Measurements from ENCODE around the gene DHFR.

DHFR gene

DNA sequence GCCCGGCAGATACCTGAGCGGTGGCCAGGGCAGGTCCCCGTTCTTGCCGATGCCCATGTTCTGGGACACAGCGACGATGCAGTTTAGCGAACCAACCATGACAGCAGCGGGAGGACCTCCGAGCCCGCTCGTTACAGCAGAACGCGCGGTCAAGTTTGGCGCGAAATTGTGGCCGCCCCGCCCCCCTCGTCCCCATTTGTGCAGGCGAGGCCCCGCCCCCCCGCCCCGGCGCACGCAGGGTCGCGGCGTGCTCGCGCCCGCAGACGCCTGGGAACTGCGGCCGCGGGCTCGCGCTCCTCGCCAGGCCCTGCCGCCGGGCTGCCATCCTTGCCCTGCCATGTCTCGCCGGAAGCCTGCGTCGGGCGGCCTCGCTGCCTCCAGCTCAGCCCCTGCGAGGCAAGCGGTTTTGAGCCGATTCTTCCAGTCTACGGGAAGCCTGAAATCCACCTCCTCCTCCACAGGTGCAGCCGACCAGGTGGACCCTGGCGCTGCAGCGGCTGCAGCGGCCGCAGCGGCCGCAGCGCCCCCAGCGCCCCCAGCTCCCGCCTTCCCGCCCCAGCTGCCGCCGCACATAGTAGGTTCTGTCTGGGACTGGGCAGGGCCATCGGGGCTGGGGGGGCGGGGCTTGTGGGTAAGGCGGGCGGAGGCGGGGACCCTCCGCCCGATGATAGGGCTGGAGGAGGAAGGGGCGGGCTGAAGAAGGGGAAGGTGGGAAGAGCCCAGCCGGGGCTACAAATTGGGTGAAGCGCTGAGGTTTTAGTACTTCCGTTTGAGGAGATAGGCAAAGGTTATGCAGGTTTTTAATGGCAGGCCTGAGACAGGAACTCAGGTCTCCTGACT is at the start of gene DHFR, which contains the start of gene MSH3:
Gene DHFR, minus strand, starts transcription at position 593 of the 840 bp plus-strand sequence. Its CDS starts 494 bp downstream, at position 99.
Gene MSH3, plus strand, starts transcription at position 262 of the 840 bp plus-strand sequence. Its CDS starts 76 bp downstream, at position 338.
- peak within 1 kb of the TSS; percentile 96 for H3K4me3 Mint-ChIP-seq
- peak within 1 kb of the TSS; percentile 98 for H3K27ac Mint-ChIP-seq
- no peaks in the 10 kb centered on the region for H3K27me3 Mint-ChIP-seq
- H3K9me3 Mint-ChIP-seq: no peaks in the 10 kb centered on the region
- H3K36me3 Mint-ChIP-seq: peaks cover 10% of the 10 kb centered on the region
- H3K4me1 Mint-ChIP-seq: peaks cover 36% of the 10 kb centered on the region

DNA sequence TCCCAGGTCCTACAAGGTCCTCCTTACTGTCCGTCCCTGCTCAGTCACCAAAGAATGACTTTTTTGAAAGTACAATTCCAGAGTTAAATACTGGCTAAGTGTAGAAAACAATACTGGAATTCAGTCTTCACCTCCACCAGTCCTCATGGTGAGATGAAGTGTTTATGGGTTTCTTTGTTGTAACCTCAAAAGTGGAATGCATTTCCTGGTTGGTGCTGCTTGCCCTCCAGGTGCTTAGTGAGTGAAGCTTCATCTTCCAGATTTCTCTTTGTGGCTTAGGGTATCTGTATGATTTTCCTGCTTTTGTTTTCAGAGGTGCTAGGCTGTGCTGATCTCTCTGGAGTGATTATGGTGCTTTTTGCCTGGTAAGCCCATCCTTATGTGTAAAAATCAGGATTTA is 49.4 kb upstream of the DHFR start:
- Mint-ChIP-seq H3K4me1 (peaks cover 18% of the 10 kb centered on the region), H3K27me3 (no peaks in the 10 kb centered on the region), H3K27ac (no peak overlapping the region), H3K4me3 (no peak overlapping the region), H3K36me3 (peaks cover 18% of the 10 kb centered on the region), H3K9me3 (no peaks in the 10 kb centered on the region)

DNA sequence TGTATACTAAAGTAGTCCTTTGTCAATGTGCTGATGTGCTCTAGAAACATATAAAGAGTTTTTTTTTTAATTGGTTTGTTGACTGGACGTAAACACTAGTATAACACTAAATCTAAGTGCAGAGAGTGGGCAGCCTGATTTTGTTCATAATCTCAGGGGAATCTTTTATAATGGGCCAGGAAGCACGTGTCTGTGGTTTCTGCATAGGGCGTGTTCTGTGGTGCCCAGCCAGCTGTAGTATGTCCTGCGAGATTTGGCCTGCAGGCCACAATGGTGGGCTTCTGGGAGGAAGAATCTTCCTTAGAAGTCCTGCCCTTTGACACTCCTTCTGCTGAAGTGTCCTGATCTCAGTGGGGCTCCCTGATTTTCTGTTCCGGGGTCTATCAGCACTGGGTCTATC is 49.0 kb upstream of the DHFR start:
- Mint-ChIP-seq H3K4me1 (peaks cover 18% of the 10 kb centered on the region), H3K27me3 (no peaks in the 10 kb centered on the region), H3K27ac (no peak overlapping the region), H3K4me3 (no peak overlapping the region), H3K36me3 (peaks cover 18% of the 10 kb centered on the region), H3K9me3 (no peaks in the 10 kb centered on the region)

DNA sequence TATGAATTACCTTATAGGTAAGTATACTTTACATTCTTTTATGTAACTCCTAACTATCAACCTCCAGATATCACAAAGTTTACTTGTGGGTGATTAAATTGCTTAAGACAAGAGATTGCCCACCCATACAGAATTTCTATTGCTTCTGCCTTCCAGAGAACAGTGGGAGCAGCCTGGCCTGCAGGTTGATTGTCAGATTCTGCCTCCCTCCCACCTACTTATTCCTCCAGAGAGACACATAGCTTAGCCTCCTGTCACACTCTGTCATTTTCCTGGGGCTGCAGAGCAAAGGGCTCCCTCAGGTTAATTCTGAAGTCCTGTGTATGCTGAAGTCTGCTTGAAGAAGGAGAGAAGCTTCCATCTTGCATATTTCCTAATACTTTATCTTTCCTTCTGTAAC is 48.5 kb upstream of the DHFR start:
- Mint-ChIP-seq H3K27ac (no peak overlapping the region), H3K27me3 (no peaks in the 10 kb centered on the region), H3K4me3 (no peak overlapping the region), H3K9me3 (no peaks in the 10 kb centered on the region), H3K36me3 (peaks cover 18% of the 10 kb centered on the region), H3K4me1 (peaks cover 18% of the 10 kb centered on the region)

DNA sequence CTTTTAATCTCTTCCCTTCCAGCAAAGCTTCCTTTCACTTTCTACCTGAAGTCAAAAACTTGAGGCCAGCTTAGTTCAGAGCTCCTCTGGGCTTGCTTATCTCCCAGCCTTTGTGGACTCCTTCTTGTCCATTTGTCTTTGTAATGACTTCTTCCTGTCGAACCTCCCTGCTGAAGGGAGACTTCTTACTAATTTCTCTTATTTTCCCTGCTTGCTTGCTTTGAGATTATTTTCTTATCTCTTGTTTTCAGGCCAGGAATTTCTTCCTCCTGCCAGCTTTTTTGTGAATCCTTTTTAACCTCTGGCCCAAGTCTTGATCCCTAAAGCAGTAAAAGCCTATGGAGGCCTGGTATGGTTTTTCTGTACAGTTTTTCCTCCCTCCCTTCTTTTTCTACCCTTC is 46.8 kb upstream of the DHFR start:
- Mint-ChIP-seq H3K4me3 (no peak overlapping the region), H3K4me1 (peaks cover 18% of the 10 kb centered on the region), H3K27me3 (no peaks in the 10 kb centered on the region), H3K36me3 (peaks cover 17% of the 10 kb centered on the region), H3K9me3 (no peaks in the 10 kb centered on the region), H3K27ac (no peak overlapping the region)

DNA sequence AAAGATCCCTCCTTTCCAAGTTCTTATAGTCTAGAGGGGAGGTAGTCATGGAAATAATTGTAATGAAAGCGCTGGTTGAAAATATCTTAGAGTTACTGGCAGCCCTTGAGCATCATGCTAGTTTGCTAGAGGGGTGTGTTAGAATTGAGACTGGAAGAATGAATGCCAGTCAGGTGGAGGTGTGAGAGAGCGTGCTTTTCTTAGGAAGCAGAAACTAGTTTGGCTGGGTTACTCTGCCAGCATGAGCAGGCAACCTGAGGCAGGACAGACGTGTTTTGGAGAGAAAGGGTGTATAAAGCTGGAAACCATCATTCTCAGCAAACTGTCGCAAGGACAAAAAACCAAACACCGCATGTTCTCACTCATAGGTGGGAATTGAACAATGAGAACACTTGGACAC is 43.6 kb upstream of the DHFR start:
- Mint-ChIP-seq H3K4me3 (no peak overlapping the region), H3K27ac (no peak overlapping the region), H3K9me3 (no peaks in the 10 kb centered on the region)

DNA sequence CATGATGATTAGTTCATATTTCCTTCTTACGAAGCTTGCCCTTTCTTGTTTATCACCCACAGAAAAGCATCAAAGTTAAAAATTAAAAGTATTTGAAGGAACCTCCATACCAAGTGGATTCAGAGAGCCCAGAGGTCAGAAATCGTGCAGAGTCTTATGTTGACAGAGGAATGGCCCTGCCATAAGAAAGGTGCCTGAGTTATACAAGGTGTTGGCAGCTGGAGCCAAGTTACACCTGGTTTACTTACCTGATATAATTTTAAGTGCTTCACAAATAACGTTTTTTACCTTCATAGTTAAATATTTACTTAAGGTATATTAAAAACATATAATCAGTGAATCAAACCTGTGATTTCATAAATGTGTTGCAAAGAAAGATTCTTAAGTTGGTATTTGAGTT is 42.3 kb upstream of the DHFR start:
- Mint-ChIP-seq H3K9me3 (no peaks in the 10 kb centered on the region), H3K27me3 (no peaks in the 10 kb centered on the region), H3K4me1 (peaks cover 4% of the 10 kb centered on the region), H3K36me3 (peaks cover 15% of the 10 kb centered on the region), H3K4me3 (no peak overlapping the region), H3K27ac (no peak overlapping the region)

More for the DNA sequence above, 43.6 kb upstream of the DHFR start:
- Mint-ChIP-seq H3K27me3 (no peaks in the 10 kb centered on the region), H3K4me1 (peaks cover 4% of the 10 kb centered on the region), H3K36me3 (peaks cover 16% of the 10 kb centered on the region)

DNA sequence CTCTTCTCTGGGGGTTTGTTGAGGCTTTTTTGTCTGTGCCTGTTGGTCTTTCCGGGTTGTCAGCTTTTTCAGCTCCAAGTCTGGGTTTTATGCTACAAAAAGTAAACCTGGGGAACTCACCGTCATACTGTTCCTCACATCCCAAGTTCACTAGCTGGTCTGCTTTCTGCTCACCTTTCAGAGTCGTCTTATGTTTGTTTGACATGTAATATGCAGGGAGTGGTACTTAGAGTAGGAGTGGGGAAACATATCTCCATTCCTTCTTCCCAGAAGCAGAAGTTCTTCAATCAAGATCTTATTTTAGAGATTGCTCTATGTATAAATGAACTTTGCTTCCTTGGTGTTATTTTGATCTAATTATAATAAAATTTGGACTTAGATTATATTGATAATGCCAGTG is 41.7 kb upstream of the DHFR start:
- no peak overlapping the region for H3K27ac Mint-ChIP-seq
- H3K4me1 Mint-ChIP-seq: peaks cover 4% of the 10 kb centered on the region
- peaks cover 10% of the 10 kb centered on the region for H3K36me3 Mint-ChIP-seq
- no peak overlapping the region for H3K4me3 Mint-ChIP-seq
- H3K9me3 Mint-ChIP-seq: no peaks in the 10 kb centered on the region
- no peaks in the 10 kb centered on the region for H3K27me3 Mint-ChIP-seq

DNA sequence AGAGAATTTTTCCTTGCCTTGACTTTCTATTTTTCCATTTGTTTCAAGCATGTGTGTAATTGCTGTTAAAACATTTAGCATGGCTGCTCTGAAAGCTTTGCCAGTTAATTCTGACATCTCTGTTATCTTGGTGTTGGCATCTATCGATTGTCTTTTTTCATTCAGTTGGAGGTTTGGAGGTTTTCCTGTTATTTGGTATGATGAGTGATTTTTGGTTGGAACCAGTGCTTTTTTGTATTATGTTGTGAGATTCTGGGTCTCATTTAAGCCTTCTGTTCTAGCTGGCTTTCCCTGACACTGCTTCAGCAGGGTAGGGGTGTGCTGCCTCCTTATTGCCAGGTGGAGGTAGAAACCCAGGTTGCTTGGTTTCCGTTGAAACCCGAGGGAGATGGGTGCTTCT is 40.9 kb upstream of the DHFR start:
- no peaks in the 10 kb centered on the region for H3K27me3 Mint-ChIP-seq
- H3K9me3 Mint-ChIP-seq: no peaks in the 10 kb centered on the region
- no peak overlapping the region for H3K27ac Mint-ChIP-seq
- H3K4me3 Mint-ChIP-seq: no peak overlapping the region
- peaks cover 4% of the 10 kb centered on the region for H3K4me1 Mint-ChIP-seq
- peaks cover 10% of the 10 kb centered on the region for H3K36me3 Mint-ChIP-seq

DNA sequence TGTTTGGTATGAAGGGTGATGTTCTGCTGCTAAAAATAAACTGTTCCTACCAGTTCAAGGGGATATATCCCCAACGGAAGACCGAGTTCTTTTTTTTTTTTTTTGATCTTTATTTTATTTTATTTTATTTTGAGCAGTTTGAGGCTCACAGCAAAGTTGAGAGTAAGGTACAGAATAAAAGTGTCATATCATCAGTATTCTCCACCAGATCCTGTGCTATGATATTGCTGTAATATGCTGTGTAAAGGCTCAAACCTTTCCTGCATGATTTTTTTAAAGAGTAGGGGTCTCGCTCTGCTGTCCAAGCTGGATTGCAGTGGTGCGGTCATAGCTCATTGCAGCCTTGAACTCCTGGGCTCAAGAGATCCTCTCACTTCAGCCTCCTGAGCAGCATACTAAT is 34.8 kb upstream of the DHFR start:
- Mint-ChIP-seq H3K27ac (no peak overlapping the region), H3K4me1 (peaks cover 32% of the 10 kb centered on the region), H3K36me3 (peaks cover 5% of the 10 kb centered on the region), H3K4me3 (no peak overlapping the region), H3K9me3 (no peaks in the 10 kb centered on the region), H3K27me3 (no peaks in the 10 kb centered on the region)

DNA sequence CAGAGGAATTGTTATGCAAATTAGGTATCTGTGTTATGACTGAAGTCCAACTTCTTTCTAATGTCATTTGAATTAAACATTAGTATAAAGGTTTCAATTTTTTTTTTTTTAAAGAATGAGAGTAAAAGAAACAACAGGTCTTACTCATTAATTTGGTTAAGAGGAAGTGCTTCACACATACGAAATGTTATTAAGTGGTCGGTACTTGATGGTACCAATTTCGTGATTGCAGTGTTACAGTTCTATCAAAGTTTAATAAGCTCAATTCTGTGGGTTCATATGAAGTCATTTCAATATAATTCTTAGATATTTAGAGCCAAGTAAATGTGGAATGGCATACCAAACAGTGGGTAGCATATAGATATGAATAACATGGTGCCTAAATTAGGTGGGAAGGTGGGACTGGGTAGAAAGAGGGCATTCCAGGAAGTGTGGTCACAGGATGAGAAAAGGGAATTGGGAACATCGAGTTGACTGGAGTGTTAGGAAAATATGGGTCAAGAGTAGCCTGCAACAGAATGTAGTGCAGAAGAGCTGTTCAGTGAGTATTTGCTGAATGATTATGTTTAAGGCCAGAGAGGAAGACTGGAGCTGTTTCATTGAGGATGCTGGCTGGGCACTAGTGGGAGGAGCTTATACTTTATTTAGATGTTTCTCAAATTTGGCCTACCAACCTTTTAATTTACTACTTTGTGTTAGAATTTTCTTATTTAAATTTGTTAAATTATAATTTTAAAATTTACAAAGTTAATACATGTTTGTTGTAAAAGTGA is 34.1 kb upstream of the DHFR start:
- no peak overlapping the region for H3K27ac Mint-ChIP-seq
- H3K4me3 Mint-ChIP-seq: no peak overlapping the region
- no peaks in the 10 kb centered on the region for H3K9me3 Mint-ChIP-seq
- H3K27me3 Mint-ChIP-seq: no peaks in the 10 kb centered on the region
- H3K36me3 Mint-ChIP-seq: peaks cover 9% of the 10 kb centered on the region
- H3K4me1 Mint-ChIP-seq: peaks cover 35% of the 10 kb centered on the region

DNA sequence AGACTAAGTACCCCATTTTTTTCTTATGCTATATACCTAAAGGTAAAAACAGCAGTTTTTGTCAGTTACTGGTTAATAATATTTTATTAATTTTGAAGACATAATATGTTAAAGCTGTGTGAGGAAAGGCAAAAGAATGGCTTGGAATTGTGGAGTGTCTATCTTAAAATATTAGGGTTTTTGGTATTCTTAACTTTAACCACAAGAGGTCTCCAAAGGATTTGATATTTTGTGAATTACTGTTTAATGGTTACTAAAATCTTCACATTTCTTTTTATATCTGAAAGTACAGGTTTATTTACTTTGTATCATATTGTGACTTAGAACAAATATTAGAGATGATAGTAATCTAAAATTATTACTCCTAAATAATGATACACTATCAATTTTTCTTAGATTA is 32.0 kb upstream of the DHFR start:
- no peak overlapping the region for H3K4me3 Mint-ChIP-seq
- H3K36me3 Mint-ChIP-seq: peaks cover 18% of the 10 kb centered on the region
- H3K27me3 Mint-ChIP-seq: no peaks in the 10 kb centered on the region
- H3K27ac Mint-ChIP-seq: no peak overlapping the region
- H3K9me3 Mint-ChIP-seq: no peaks in the 10 kb centered on the region
- H3K4me1 Mint-ChIP-seq: peaks cover 42% of the 10 kb centered on the region

DNA sequence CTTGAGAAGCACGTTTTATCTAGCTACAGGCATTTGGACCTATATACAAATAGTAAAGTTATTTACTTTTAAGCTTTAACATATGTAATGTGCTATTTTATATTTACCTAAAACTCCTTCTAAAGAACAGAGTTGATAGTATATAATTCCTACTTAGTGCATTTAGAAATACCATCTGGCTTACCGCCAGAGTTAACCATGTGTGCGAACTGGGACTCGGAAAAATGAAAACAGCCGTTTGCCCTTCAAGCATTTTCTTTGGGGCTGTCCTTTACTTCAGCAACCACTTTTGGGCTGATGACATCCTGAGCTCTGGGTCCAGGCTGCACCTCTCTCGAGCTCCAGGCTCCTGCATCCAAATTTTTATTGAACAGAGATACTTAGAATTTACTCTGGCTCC is 21.9 kb upstream of the DHFR start:
- Mint-ChIP-seq H3K27ac (no peak overlapping the region), H3K36me3 (peaks cover 14% of the 10 kb centered on the region), H3K27me3 (no peaks in the 10 kb centered on the region), H3K9me3 (no peaks in the 10 kb centered on the region), H3K4me1 (no peaks in the 10 kb centered on the region), H3K4me3 (no peak overlapping the region)

DNA sequence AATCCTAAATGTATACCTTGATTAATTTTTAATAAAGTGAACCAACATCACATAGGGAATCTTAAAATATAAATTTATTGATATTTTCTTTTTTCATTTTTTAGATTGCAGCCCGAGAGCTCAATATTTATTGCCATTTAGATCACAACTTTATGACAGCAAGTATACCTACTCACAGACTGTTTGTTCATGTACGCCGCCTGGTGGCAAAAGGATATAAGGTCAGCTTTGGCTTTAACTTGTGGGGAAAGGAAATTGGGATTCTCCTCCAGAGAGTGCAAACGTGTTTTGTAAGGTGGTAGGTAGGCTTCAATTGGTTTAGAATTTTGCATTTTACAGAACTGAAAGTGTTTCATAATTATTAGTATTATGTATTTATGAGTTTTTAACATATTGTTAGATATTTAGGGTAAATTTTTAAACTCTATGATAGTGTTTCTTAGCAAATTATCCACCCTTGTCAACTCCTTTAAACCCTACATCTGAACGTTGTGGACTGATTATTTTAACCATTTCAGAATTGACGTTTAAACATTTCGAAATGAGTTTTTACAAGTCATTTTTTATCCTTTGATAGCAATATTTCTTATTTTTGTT is 17.5 kb upstream of the DHFR start:
- Mint-ChIP-seq H3K4me3 (no peak overlapping the region), H3K4me1 (peaks cover 3% of the 10 kb centered on the region), H3K27me3 (no peaks in the 10 kb centered on the region), H3K36me3 (peaks cover 13% of the 10 kb centered on the region), H3K9me3 (no peaks in the 10 kb centered on the region), H3K27ac (no peak overlapping the region)

DNA sequence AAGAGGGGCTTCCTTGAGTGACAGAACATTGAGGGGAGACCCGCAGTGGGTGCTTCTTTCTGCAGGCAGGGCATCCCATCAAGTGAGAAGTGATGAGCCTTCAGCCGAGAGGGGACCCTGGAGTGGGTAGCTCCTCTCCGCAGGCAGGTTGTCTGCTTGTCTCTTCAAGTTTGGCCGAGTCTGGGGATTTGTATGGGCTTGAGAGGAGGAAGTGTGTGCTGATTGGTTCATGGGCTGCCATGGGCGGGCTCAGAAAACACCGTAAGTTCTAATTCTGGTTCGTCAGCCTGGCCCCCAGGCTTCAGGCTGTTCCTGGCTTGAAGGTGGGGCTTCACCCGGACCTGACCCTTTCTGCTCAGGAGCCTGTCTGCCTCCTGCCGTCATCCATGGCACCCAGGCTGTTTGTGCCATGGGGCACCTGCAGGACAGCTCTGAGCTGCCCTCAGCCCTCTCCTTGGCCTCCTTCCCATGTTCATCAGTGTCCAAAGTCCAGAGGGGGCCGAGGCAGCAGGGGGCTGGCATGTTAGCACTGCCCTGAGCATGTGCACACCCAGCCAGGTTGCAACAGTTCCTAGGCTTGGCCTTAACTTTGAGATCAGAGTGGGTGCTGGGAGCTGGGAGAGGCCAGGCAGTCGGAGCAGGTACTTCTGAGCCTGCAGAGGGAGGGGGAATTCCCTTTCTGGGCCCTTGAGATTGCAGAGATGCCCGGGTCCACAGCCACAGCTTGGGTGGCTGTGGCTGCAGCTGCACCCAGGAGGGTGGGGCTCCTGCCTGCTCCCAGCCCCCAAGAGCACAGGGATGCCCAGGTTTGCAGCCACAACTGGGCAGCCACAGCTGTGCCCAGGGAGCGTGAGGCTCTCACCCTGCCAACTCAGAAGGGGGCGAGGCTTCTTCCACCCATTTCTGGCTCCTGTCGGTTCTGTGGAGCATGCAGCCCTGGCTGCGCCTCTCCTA is 13.5 kb upstream of the DHFR start:
- peaks cover 18% of the 10 kb centered on the region for H3K36me3 Mint-ChIP-seq
- H3K27me3 Mint-ChIP-seq: no peaks in the 10 kb centered on the region
- no peaks in the 10 kb centered on the region for H3K9me3 Mint-ChIP-seq
- H3K4me1 Mint-ChIP-seq: peaks cover 26% of the 10 kb centered on the region
- H3K27ac Mint-ChIP-seq: no peak overlapping the region
- no peak overlapping the region for H3K4me3 Mint-ChIP-seq
